Measurements from ENCODE around the gene LIMK2. TPM values are rescaled to one million over a fixed set of nuclear protein-coding genes. Genes with fewer than 3 reads are reported as not detected.

LIMK2 gene
- total RNA-seq (2022; extraction: Qiagen RNA extraction): 6.9 to 8.5 TPM (median 7.2 TPM) in 5 replicates

DNA sequence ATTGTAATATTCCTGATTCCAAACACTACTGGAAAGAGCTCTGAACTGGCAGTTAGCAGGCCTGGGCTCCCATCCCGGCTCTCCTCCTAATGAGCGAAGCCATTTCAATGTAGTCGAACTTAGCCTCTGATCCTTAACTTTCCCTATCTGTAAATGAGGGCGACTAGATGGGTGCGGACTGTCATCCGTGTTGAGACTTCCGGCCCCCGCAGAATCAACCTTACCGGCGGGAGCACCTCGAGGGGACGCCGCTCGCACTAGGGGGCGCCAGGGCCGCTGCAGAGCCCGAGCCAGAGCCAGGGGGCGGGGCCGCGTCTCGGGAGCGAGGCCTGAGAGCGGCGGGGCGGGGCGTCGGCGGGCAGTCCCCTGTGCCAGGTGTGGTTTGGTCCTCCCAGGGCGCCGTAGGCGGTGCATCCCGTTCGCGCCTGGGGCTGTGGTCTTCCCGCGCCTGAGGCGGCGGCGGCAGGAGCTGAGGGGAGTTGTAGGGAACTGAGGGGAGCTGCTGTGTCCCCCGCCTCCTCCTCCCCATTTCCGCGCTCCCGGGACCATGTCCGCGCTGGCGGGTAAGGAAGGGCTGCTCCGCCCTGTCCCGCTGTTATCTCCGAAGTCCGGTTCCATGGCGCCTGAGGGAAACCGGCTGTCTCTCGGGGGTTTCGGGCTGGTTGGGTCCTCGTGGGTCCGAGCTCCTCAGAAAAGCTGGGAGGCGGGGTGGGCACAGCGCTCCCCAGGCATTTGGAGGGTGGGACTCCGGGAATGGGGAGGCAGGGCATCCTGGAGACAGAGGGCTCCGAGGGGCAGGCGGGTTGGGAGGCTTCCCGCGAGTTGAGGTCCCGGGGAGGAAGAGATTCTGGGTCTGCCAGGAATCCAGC lies at the start of gene LIMK2:
Gene LIMK2, plus strand, starts transcription at position 437 of the 869 bp plus-strand sequence. Its CDS starts 111 bp downstream, at position 548.

DNA sequence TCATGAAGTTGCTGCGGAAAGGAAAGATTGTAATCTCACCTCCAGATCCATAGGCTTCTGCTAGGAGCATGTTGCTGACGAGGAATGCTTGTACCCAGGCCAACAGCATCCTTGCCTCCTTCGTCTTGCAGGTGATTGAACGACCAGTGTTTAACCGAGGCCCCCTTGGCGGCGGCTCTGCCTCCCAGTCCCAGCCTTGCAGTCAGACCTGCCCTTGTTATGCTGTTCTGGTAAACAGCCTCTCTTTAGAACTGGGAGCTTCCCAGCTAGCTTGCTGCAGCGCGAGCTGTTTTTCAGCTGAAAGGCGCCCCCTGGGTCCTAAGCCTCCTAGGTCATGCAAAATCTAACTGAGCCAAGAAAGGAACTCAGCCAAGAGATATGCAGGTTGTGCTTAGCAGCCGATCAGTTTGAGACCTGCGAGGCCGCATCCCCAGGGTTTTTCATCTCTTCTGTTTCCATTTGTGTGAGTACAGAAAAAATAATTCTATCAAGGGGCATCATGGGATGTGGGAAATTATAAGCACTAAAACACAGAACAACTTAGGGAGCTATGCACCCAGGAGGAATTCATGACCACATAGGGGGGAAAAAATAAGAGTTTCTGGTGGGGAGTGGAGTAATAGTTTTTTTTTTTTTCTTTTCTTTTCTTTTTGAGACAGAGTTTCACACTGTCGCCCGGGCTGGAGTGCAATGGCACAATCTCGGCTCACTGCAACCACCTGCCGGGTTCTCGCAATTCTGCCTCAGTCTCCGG lies 80.3 kb downstream of the LIMK2 start, which contains the start of gene PIK3IP1:
Gene PIK3IP1, minus strand, starts transcription at position 253 of the 754 bp plus-strand sequence. Its CDS starts 144 bp downstream, at position 109.

Other genes starting within 250 kb of the LIMK2 start
- gene MORC2, start 243.5 kb upstream of the LIMK2 start, total RNA-seq (2022; extraction: Qiagen RNA extraction): 13.3 to 14.3 TPM (median 13.8 TPM) in 5 replicates
- 21.5 to 33.9 TPM (median 25.6 TPM) in 5 replicates for gene TUG1, start 243.0 kb upstream of the LIMK2 start, total RNA-seq (2022; extraction: Qiagen RNA extraction)
- 25.3 to 28.4 TPM (median 25.7 TPM) in 5 replicates for gene SMTN, start 131.0 kb upstream of the LIMK2 start, total RNA-seq (2022; extraction: Qiagen RNA extraction)
- 49.5 to 76.8 TPM (median 67.1 TPM) in 5 replicates for gene SELENOM, start 104.7 kb upstream of the LIMK2 start, total RNA-seq (2022; extraction: Qiagen RNA extraction)
- 0.33 to 0.70 TPM (median 0.54 TPM) in 5 replicates for gene INPP5J, start 89.3 kb upstream of the LIMK2 start, total RNA-seq (2022; extraction: Qiagen RNA extraction)
- gene PLA2G3, start 71.8 kb upstream of the LIMK2 start, total RNA-seq (2022; extraction: Qiagen RNA extraction): not detected in 5 replicates
- gene RNF185, start 52.1 kb upstream of the LIMK2 start, total RNA-seq (2022; extraction: Qiagen RNA extraction): 23.4 to 26.5 TPM (median 25.2 TPM) in 5 replicates
- 0.64 to 0.84 TPM (median 0.74 TPM) in 5 replicates for gene PIK3IP1, start 80.2 kb downstream of the LIMK2 start, total RNA-seq (2022; extraction: Qiagen RNA extraction)
- gene PATZ1, start 134.0 kb downstream of the LIMK2 start, total RNA-seq (2022; extraction: Qiagen RNA extraction): 20.1 to 22.5 TPM (median 21.6 TPM) in 5 replicates
- gene DRG1, start 187.3 kb downstream of the LIMK2 start, total RNA-seq (2022; extraction: Qiagen RNA extraction): 54.8 to 94.9 TPM (median 59.1 TPM) in 5 replicates

All from A549 treated with Hydrocortisone at 1 μM for 4 hours (cell line).